T-cell (primary cell): ENCODE data around the gene PRRC2A. TPM values are rescaled to one million over a fixed set of nuclear protein-coding genes. Genes with fewer than 3 reads are reported as not detected.

Source experiments
- ATAC-seq, 4 experiments: fragments of 200-7000 bp in 3 of 4; fragments of 150-1000 bp in 1 of 4; cut with Tn5 transposase; replicated peaks in 1 of 4; 1 replicate in 3 of 4; 2 replicates in 1 of 4; pipeline ENCODE4 v1.10.0; 2021; ENCODE audit warnings: moderate library complexity in 3 of 4, mild to moderate bottlenecking in 2 of 4, moderate number of reproducible peaks in 1 of 4
- CTCF ChIA-PET, 2 donors: fragments of 300-600 bp; sonication (Branson Sonifier 250); formaldehyde crosslinking; loops; one replicate each; lab custom pipeline; 2022; ENCODE audit warnings: antibody characterized with exemption in 2 of 2; lab: Charles Lee
- POLR2A ChIA-PET, 2 donors: fragments of 300-600 bp; sonication (Branson Sonifier 250); formaldehyde crosslinking; loops; one replicate each; lab custom pipeline; 2022; ENCODE audit warnings: antibody characterized with exemption in 2 of 2; lab: Charles Lee
- DNase-seq, 35 experiments: peaks; one replicate each; pipeline versions ENCODE4 v3.0.0 to v3.0.0-alpha.2; 2013 to 2023
- H3K27ac ChIP-seq: one replicate; pipeline ENCODE4 v1.5.1; 2013; ENCODE audit warnings: low read length
- H3K27me3 ChIP-seq, 2 experiments: replicated peaks in 1 of 2; 1 replicate in 1 of 2; 2 replicates in 1 of 2; pipeline versions ENCODE4 v1.6.1 to v1.7.0; 2013; ENCODE audit warnings: low read length in 1 of 2, mixed read lengths in 1 of 2; ENCODE audit not compliant: control insufficient read depth in 2 of 2, insufficient read depth in 2 of 2; ENCODE audit errors: extremely low read depth in 1 of 2
- H3K36me3 ChIP-seq, 2 donors: 1 replicate in 1 of 2; 2 replicates in 1 of 2; pipeline versions ENCODE4 v1.6.1 to v1.7.0; 2013; ENCODE audit warnings: low read length in 1 of 2; ENCODE audit not compliant: control insufficient read depth in 2 of 2, insufficient read depth in 1 of 2; ENCODE audit errors: extremely low read depth in 1 of 2
- H3K4me1 ChIP-seq, 2 experiments: 1 replicate in 1 of 2; 2 replicates in 1 of 2; pipeline versions ENCODE4 v1.6.1 to v1.7.0; 2013; ENCODE audit warnings: low read length in 2 of 2, mixed read lengths in 1 of 2; ENCODE audit not compliant: insufficient read depth in 2 of 2, control insufficient read depth in 1 of 2; ENCODE audit errors: extremely low read depth in 1 of 2
- H3K4me3 ChIP-seq, 2 donors: 1 replicate in 1 of 2; 2 replicates in 1 of 2; pipeline versions ENCODE4 v1.5.1 to v1.7.0; 2013; ENCODE audit warnings: mild to moderate bottlenecking in 2 of 2, low read length in 1 of 2, moderate library complexity in 1 of 2; ENCODE audit not compliant: control insufficient read depth in 1 of 2; ENCODE audit errors: extremely low read depth in 1 of 2
- H3K9me3 ChIP-seq: 2 replicates; pipeline ENCODE4 v1.7.0; 2013
- H3K27ac Mint-ChIP-seq, 2 donors: one replicate each; pipeline ENCODE4 v1.8.0; 2020 to 2021; ENCODE audit warnings: mild to moderate bottlenecking in 2 of 2, mixed read lengths in 2 of 2
- H3K27me3 Mint-ChIP-seq, 2 donors: one replicate each; pipeline ENCODE4 v1.8.0; 2021 to 2022; ENCODE audit warnings: mixed read lengths in 2 of 2
- H3K36me3 Mint-ChIP-seq: one replicate; pipeline ENCODE4 v1.8.0; 2021; ENCODE audit warnings: mixed read lengths
- H3K4me1 Mint-ChIP-seq, 3 donors: one replicate each; pipeline ENCODE4 v1.8.0; 2020 to 2022; ENCODE audit warnings: mixed read lengths in 3 of 3, mild to moderate bottlenecking in 1 of 3
- H3K4me3 Mint-ChIP-seq, 3 donors: one replicate each; pipeline ENCODE4 v1.8.0; 2020 to 2022; ENCODE audit warnings: mild to moderate bottlenecking in 3 of 3, mixed read lengths in 3 of 3, moderate library complexity in 3 of 3
- H3K9me3 Mint-ChIP-seq, 3 donors: one replicate each; pipeline ENCODE4 v1.8.0; 2020 to 2022; ENCODE audit warnings: mixed read lengths in 3 of 3
- WGBS: methylation state at CpG from one replicate; pipeline ENCODE4 v1.1.5; 2013; ENCODE audit warnings: missing lambda C conversion rate; ENCODE audit not compliant: insufficient coverage; 5-methylcytosine and 5-hydroxymethylcytosine counted together
- total RNA-seq, 35 experiments: library from RNA in 6 of 35; stranded (reverse) in 6 of 35; fragments of 120-200 nt in 1 of 35; gene quantifications; one replicate each; pipeline versions ENCODE4 v1.2.1 to v1.2.4 and lab custom pipeline; 2013 to 2026

The PRRC2A gene
- total RNA-seq, 5 donors from 2014 or later (not counting 1 experiment from before 2014, with no cell fraction given): 222 to 246 (median 230) TPM

DNA sequence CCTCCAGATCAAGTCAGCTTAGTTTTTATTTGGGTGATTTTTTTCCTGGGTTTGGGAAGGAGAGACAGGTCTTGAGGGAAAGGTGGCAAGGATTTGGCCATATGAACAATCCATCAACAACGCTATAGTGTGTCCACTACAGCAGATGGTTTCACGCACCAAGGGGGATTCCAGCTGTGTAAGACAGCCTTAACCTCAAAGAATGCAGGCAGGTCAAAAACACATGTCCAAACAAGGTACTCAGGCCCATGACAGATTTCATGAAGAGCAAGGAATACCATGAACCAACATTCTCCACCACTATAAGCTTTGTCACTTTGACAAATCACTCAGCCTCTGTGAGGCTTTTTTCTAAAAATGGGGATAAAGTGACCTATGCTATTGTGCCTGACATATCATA lies 3.5 kb upstream of the PRRC2A start:
- H3K27me3 ChIP-seq: peaks cover 0 to 2% of the 10 kb centered on the region in 2 experiments
- POLR2A ChIA-PET: interaction anchor here in 1 of 2 donors (0.6 kb wide), 1 partner anchor 252 kb away, joined by 3 read pairs; no protein-coding TSS in a partner anchor
- DNase-seq (no peak), ATAC-seq (no peak)
- Mint-ChIP-seq H3K9me3 (no peaks in the 10 kb centered on the region), H3K4me3 (peak overlapping the region in 1 of 3 donors; percentile 79), H3K27ac (peak overlapping the region in 1 of 2 donors; percentile 91), H3K36me3 (no peaks in the 10 kb centered on the region), H3K27me3 (no peaks in the 10 kb centered on the region), H3K4me1 (peaks cover 36 to 53% (median 40%) of the 10 kb centered on the region in 3 donors)
- no peak overlapping the region for H3K27ac ChIP-seq
- CTCF ChIA-PET: interaction anchor here in 1 of 2 donors (0.6 kb wide), 1 partner anchor 1728 kb away, joined by 5 read pairs; no protein-coding TSS in a partner anchor
- no peaks in the 10 kb centered on the region for H3K36me3 ChIP-seq
- 86% methylated on average over 2 of the region's 2 CpGs for WGBS
- H3K4me1 ChIP-seq: peaks cover 31 to 43% of the 10 kb centered on the region in 2 experiments
- no peaks in the 10 kb centered on the region for H3K9me3 ChIP-seq
- H3K4me3 ChIP-seq: peak overlapping the region in 1 of 2 donors; percentile 69

DNA sequence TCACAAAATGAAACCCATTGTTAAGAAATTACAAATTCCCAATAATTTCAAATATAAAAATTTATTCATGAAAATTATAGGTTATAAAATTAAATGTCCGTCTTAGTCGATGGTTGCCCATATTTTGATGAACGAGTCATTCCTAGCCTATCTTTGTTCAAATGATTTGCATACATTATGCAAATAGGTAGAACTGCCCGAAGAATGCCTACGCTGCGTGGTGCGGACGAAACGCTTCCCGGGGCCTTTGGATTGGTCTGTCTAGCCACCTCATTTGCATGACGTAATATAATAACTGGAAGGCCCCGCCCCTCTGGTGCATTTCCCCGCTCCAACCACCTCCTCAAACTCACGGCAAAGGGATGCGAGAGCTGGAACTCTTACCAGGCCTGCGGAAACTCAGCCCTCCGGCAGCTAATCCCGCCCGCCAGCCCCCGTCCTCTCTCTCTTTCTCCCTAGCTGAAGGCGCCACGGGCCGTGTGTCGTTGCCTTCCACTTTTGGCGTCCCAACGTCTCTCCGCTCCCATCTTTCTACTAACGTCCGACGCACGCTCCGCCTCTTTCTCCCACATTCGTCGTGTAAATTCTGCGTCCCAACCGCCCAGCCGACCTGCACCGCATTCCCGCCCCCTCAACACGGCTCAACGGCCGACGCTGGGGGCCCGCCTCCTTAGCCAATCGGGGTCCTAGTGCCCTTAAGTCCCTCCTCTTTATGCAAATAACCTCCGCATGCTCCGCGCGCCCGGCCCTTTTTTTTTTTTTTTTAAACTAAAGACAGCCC lies 520 bp upstream of the PRRC2A start:
- H3K4me3 ChIP-seq: peak overlapping the region; percentile 61 to 65
- peaks cover 31 to 43% of the 10 kb centered on the region in 2 experiments for H3K4me1 ChIP-seq
- H3K27ac ChIP-seq: peak overlapping the region; percentile 98
- peak overlapping the region; percentile 92 to 95 for H3K27ac Mint-ChIP-seq
- H3K27me3 ChIP-seq: no peaks in the 10 kb centered on the region
- ATAC-seq (peak; percentile 84 to 89 (median 88)), DNase-seq (peak; percentile 89 to 98 (median 95))
- H3K9me3 ChIP-seq: no peaks in the 10 kb centered on the region
- WGBS: under 1% methylated on average over 41 of the region's 50 CpGs
- H3K27me3 Mint-ChIP-seq: no peaks in the 10 kb centered on the region
- H3K36me3 ChIP-seq: peaks cover 6 to 22% of the 10 kb centered on the region in 2 donors
- peak overlapping the region; percentile 75 to 87 (median 83) for H3K4me3 Mint-ChIP-seq
- ChIA-PET CTCF (interaction anchor here (0.6 to 1.0 kb wide), 2 partner anchors 26 to 210 kb away, joined by 4 to 10 read pairs; no protein-coding TSS in a partner anchor), POLR2A (interaction anchor here in 1 of 2 donors (0.6 kb wide), 1 partner anchor 46 kb away, joined by 6 read pairs; the partner anchor contains the start of gene CSNK2B)
- peaks cover 18% of the 10 kb centered on the region for H3K36me3 Mint-ChIP-seq
- peaks cover 38 to 53% (median 46%) of the 10 kb centered on the region in 3 donors for H3K4me1 Mint-ChIP-seq
- H3K9me3 Mint-ChIP-seq: no peaks in the 10 kb centered on the region

DNA sequence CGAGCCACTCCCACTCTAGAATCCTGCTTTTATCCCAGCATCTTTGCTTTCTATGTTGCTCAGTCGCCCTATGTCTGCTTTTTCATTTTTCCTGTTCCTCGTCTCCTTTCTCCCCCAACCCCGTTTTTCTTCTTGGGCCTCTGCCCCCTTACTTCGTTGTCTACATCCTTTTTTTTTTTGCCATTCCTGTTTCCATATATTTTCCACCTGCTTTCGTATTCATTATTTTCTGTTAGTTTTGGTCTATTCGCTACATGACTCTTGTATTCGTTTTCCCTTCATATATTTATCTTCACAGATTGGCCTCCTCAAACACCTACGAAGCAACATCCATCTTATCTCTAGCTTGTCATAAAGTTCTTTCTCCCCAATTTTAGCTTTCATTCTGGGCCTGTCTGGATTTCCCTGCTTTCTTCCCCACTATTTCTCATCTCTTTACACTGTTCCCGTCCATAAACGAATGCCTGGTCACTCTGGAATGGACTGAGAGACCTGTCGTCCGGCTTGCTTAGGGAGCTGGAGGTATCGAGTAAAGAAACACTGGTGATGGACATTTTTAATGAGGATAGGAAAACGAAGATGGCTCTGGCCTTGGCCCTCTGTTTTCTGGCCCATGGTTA lies 915 bp downstream of the PRRC2A start:
- CTCF ChIA-PET: interaction anchor here in 1 of 2 donors (0.6 to 1.4 kb wide), 3 partner anchors 40 to 209 kb away, joined by 3 to 4 read pairs (median 3); no protein-coding TSS in a partner anchor
- Mint-ChIP-seq H3K4me3 (peak overlapping the region; percentile 75 to 87 (median 83)), H3K36me3 (peaks cover 29% of the 10 kb centered on the region), H3K27ac (peak overlapping the region; percentile 93 to 96), H3K9me3 (no peaks in the 10 kb centered on the region), H3K27me3 (no peaks in the 10 kb centered on the region), H3K4me1 (peaks cover 23 to 39% (median 32%) of the 10 kb centered on the region in 3 donors)
- ATAC-seq: no peak
- H3K9me3 ChIP-seq: no peaks in the 10 kb centered on the region
- H3K4me3 ChIP-seq: peak overlapping the region; percentile 65 to 67
- H3K27ac ChIP-seq: peak overlapping the region; percentile 85
- WGBS: 27% methylated on average over 10 of the region's 15 CpGs
- H3K36me3 ChIP-seq: peaks cover 6 to 36% of the 10 kb centered on the region in 2 donors
- POLR2A ChIA-PET: interaction anchor here in 1 of 2 donors (0.6 kb wide), 1 partner anchor 78 kb away, joined by 3 read pairs; no protein-coding TSS in a partner anchor
- DNase-seq: peak in 1 of 35 experiments; percentile 6
- H3K4me1 ChIP-seq: peaks cover 21 to 29% of the 10 kb centered on the region in 2 experiments
- H3K27me3 ChIP-seq: no peaks in the 10 kb centered on the region

DNA sequence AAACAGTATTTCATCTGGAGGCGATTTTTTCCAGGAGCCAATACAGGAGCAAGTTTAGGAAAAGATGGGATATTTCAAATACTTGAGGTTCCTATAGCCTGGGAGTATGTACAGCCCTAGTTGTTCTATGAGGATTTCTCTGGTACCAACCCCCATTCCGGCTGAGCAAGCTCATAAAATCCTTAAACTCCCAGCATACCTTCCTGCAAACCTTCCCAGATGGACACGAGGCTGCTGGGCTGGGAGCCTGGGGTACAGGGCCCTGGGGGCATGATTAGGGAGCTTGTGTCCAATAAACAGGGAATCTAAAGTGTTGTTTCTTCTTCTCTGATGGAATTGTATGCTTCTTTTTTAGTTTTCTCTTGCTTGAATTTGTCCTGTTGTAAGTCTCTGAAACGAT lies 1.5 kb downstream of the PRRC2A start:
- Histone ChIP-seq H3K27ac (peak overlapping the region; percentile 85), H3K36me3 (peaks cover 6 to 42% of the 10 kb centered on the region in 2 donors), H3K4me3 (no peak overlapping the region), H3K4me1 (peaks cover 15 to 25% of the 10 kb centered on the region in 2 experiments), H3K27me3 (no peaks in the 10 kb centered on the region), H3K9me3 (no peaks in the 10 kb centered on the region)
- ChIA-PET CTCF (interaction anchor here in 1 of 2 donors (1.4 kb wide), 1 partner anchor 208 kb away, joined by 3 read pairs; no protein-coding TSS in a partner anchor), POLR2A (interaction anchor here in 1 of 2 donors (0.6 kb wide), 1 partner anchor 79 kb away, joined by 3 read pairs; no protein-coding TSS in a partner anchor)
- peak overlapping the region; percentile 75 to 87 (median 83) for H3K4me3 Mint-ChIP-seq
- no peaks in the 10 kb centered on the region for H3K27me3 Mint-ChIP-seq
- no peaks in the 10 kb centered on the region for H3K9me3 Mint-ChIP-seq
- peaks cover 32% of the 10 kb centered on the region for H3K36me3 Mint-ChIP-seq
- 30% methylated on average over 1 of the region's 4 CpGs for WGBS
- ATAC-seq (no peak), DNase-seq (no peak)
- peaks cover 18 to 34% (median 26%) of the 10 kb centered on the region in 3 donors for H3K4me1 Mint-ChIP-seq
- H3K27ac Mint-ChIP-seq: peak overlapping the region; percentile 93 to 96

DNA sequence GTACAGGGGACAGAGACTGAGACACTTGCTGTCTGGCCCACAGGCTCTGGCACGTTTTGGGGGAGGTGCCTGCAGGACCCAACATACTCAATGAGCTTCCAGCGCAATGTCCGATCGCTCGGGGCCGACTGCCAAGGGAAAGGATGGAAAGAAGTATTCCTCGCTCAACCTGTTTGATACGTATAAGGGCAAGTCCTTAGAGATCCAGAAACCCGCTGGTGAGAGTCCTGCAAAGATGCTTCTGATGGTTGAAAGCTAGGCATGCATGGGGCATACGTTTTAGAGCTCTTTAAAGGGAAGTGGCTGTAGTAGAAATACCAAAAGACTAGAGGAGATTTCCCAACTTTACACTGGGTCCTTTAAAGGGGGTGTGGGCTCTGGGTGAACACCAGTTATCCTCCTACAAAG lies 2.2 kb downstream of the PRRC2A start:
- Histone ChIP-seq H3K36me3 (peaks cover 9 to 49% of the 10 kb centered on the region in 2 donors), H3K4me3 (no peak overlapping the region), H3K9me3 (no peaks in the 10 kb centered on the region), H3K27ac (no peak overlapping the region), H3K27me3 (no peaks in the 10 kb centered on the region), H3K4me1 (peaks cover 13 to 25% of the 10 kb centered on the region in 2 experiments)
- H3K36me3 Mint-ChIP-seq: peaks cover 39% of the 10 kb centered on the region
- ChIA-PET POLR2A (no interaction called here), CTCF (no interaction called here)
- 66% methylated on average over 3 of the region's 10 CpGs for WGBS
- H3K27me3 Mint-ChIP-seq: no peaks in the 10 kb centered on the region
- ATAC-seq (no peak), DNase-seq (no peak)
- peak overlapping the region in 1 of 3 donors; percentile 75 for H3K4me3 Mint-ChIP-seq
- no peaks in the 10 kb centered on the region for H3K9me3 Mint-ChIP-seq
- peaks cover 24 to 35% (median 25%) of the 10 kb centered on the region in 3 donors for H3K4me1 Mint-ChIP-seq
- peak overlapping the region; percentile 93 to 96 for H3K27ac Mint-ChIP-seq
